ENCODE data around the gene PRSS53. TPM values are rescaled to one million over a fixed set of nuclear protein-coding genes. Genes with fewer than 3 reads are reported as not detected.

The PRSS53 gene
- total RNA-seq, 2 experiments from 2014 or later = 5.5 to 8.6 TPM

GRCh38 chr16:31109622-31110021 lies 20.9 kb upstream of the PRSS53 start:
- Mint-ChIP-seq H3K4me3 (peak overlapping the region; percentile 79), H3K27me3 (no peaks in the 10 kb centered on the region), H3K9me3 (no peaks in the 10 kb centered on the region), H3K27ac (peak overlapping the region; percentile 65), H3K4me1 (ENCODE audit: low read depth) (peaks cover 38% of the 10 kb centered on the region), H3K36me3 (ENCODE audit: low read depth) (peaks cover 18% of the 10 kb centered on the region)
- TF ChIP-seq CTCF (IDR thresholded peaks at IDR 0.05) = no peak
- ATAC-seq = no peak
- intact Hi-C loops (cut with micrococcal nuclease) = loop anchor here (10.0 kb wide), 1 partner anchor 65 kb away; no protein-coding TSS in a partner anchor
- ChIA-PET CTCF (interaction anchor here (1.1 kb wide), 1 partner anchor 33 kb away, joined by 6 read pairs; no protein-coding TSS in a partner anchor), POLR2A (no interaction called here)
- DNase-seq = no peak

GRCh38 chr16:31108794-31109558 lies 20.2 kb upstream of the PRSS53 start:
- peaks cover 18% of the 10 kb centered on the region for H3K36me3 Mint-ChIP-seq (ENCODE audit: low read depth)
- no peaks in the 10 kb centered on the region for H3K27me3 Mint-ChIP-seq
- H3K27ac Mint-ChIP-seq = peak overlapping the region; percentile 65
- DNase-seq (no peak), ATAC-seq (no peak)
- ChIA-PET POLR2A (interaction anchor here (0.6 to 2.8 kb wide), 4 partner anchors 9 to 71 kb away, joined by 3 to 15 read pairs (median 4); partner anchors contain the start of genes FUS, KAT8 and VKORC1), CTCF (interaction anchor here (1.1 kb wide), 1 partner anchor 33 kb away, joined by 6 read pairs; no protein-coding TSS in a partner anchor)
- intact Hi-C loops (cut with micrococcal nuclease) = no loop called here
- no peaks in the 10 kb centered on the region for H3K9me3 Mint-ChIP-seq
- no peak for TF ChIP-seq CTCF (IDR thresholded peaks at IDR 0.05)
- H3K4me3 Mint-ChIP-seq = peak overlapping the region; percentile 79
- peaks cover 38% of the 10 kb centered on the region for H3K4me1 Mint-ChIP-seq (ENCODE audit: low read depth)

GRCh38 chr16:31108035-31108793 lies 19.5 kb upstream of the PRSS53 start, which contains the start of gene BCKDK:
Gene BCKDK, plus strand, starts transcription at chr16:31108386. Its CDS starts 838 bp downstream, at chr16:31109224.
- ChIA-PET CTCF (interaction anchor here (1.4 to 1.9 kb wide), 2 partner anchors 34 to 36 kb away, joined by 3 to 9 read pairs; no protein-coding TSS in a partner anchor), POLR2A (interaction anchor here (0.6 to 2.8 kb wide), 7 partner anchors 9 to 72 kb away, joined by 3 to 15 read pairs (median 4); partner anchors contain the start of genes FUS, KAT8 and VKORC1)
- H3K27me3 Mint-ChIP-seq = no peaks in the 10 kb centered on the region
- peaks cover 34% of the 10 kb centered on the region for H3K4me1 Mint-ChIP-seq (ENCODE audit: low read depth)
- DNase-seq (peak; percentile 89), ATAC-seq (peak; percentile 77)
- intact Hi-C loops (cut with micrococcal nuclease) = no loop called here
- peak within 1 kb of the TSS; percentile 81 for H3K4me3 Mint-ChIP-seq
- no peaks in the 10 kb centered on the region for H3K9me3 Mint-ChIP-seq
- H3K36me3 Mint-ChIP-seq (ENCODE audit: low read depth) = peaks cover 18% of the 10 kb centered on the region
- no peak for TF ChIP-seq CTCF (IDR thresholded peaks at IDR 0.05)
- H3K27ac Mint-ChIP-seq = peak within 1 kb of the TSS; percentile 90

GRCh38 chr16:31107465-31107867 lies 18.7 kb upstream of the PRSS53 start:
- TF ChIP-seq CTCF (IDR thresholded peaks at IDR 0.05) = no peak
- H3K4me1 Mint-ChIP-seq (ENCODE audit: low read depth) = peaks cover 34% of the 10 kb centered on the region
- peak; percentile 73 for DNase-seq
- H3K36me3 Mint-ChIP-seq (ENCODE audit: low read depth) = peaks cover 15% of the 10 kb centered on the region
- peak; percentile 68 for ATAC-seq
- POLR2A ChIA-PET = interaction anchor here (0.9 to 2.8 kb wide), 6 partner anchors 10 to 72 kb away, joined by 3 to 15 read pairs (median 5); partner anchors contain the start of genes FUS, KAT8 and VKORC1
- H3K27ac Mint-ChIP-seq = peak overlapping the region; percentile 90
- intact Hi-C loops (cut with micrococcal nuclease) = no loop called here
- peak overlapping the region; percentile 81 for H3K4me3 Mint-ChIP-seq
- CTCF ChIA-PET = interaction anchor here (1.0 to 1.9 kb wide), 3 partner anchors 33 to 37 kb away, joined by 3 to 9 read pairs (median 5); partner anchors contain the start of genes ZNF646 and ZNF668
- H3K27me3 Mint-ChIP-seq = no peaks in the 10 kb centered on the region
- H3K9me3 Mint-ChIP-seq = no peaks in the 10 kb centered on the region

Data from activated CD8-positive, alpha-beta T cell treated with anti-CD3 and anti-CD28 coated beads for 36 hours (primary cell).